Fibroblast of upper back skin (primary cell): Measurements from ENCODE around the gene GRIN1.

ENCODE experiments used
- DNase-seq: peaks from one replicate; pipeline ENCODE4 v3.0.0-alpha.2; 2013

GRIN1 gene

DNA sequence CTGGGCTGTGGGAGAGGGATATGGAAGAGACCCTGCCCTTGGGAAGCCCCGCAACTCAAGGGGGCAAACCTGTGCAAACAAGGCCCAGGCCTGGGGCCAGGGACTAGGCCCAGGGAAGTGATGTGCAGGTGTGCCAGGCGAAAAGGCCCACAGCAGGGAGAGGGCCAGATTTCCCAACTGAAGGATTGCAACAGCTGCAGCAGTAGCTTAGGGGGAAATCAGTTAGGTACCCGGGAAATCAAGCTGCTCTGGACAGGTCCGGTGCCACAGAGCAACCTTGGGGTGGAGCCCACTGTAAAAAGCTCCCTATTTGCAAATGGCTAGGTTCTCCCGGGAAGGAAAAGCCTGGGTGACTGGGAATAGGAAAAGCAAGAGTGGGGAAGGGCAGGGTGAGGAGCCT lies 10.4 kb downstream of the GRIN1 start:
- DNase-seq, result no peak

- no peak for DNase-seq
These were observed 11.1 kb downstream of the GRIN1 start for GRCh38 chr9:137149942-137150616.

- no peak for DNase-seq
These were observed 11.9 kb downstream of the GRIN1 start for GRCh38 chr9:137150617-137151457.

GRCh38 chr9:137152844-137153405 lies 14.0 kb downstream of the GRIN1 start:
- DNase-seq, result no peak

DNA sequence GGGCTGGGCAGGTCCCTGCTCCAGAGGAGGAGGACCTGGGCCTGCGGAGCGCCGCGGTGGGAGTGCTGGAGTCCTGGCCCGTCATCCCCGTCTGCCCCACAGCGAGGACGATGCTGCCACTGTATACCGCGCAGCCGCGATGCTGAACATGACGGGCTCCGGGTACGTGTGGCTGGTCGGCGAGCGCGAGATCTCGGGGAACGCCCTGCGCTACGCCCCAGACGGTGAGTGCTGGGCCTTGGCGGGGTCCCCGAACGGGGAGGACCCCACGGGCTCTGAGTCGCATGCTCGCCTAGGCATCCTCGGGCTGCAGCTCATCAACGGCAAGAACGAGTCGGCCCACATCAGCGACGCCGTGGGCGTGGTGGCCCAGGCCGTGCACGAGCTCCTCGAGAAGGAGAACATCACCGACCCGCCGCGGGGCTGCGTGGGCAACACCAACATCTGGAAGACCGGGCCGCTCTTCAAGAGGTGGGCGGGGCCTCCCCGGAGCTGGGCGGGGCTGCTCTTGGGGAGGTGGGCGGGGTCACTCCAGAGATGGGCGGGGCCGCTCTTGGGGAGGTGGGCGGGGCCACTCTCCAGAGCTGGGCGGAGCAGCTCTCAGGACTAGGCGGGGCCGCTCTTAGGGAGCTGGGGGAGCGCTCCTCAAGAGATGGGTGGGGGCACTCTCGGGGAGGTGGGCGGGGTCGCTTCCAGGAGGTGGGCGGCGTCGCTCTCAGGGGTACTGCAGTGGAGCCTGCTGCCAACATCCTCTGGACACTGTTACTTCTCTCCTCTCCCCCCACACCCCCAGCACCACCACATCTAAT lies 17.8 kb downstream of the GRIN1 start:
- DNase-seq, result peak; percentile 16

GRCh38 chr9:137157618-137158415 lies 18.9 kb downstream of the GRIN1 start:
- no peak for DNase-seq

DNA sequence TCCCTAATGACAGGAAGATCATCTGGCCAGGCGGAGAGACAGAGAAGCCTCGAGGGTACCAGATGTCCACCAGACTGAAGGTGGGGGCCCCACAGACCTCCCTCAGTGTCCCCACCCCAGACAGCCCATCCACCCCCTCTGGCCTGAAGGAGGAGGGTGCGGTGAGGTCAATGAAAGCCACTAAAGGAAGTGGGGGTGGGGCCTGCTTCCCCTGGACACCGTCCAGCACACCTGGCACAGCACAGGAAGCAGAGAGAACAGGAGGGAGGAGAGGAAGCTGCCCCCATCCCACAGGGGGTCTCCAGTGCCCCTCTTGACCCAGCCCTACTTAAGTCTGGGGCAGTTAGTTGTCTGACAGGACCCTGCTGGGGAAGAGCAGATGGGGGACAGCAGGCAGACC lies 19.7 kb downstream of the GRIN1 start:
- DNase-seq, result no peak

DNA sequence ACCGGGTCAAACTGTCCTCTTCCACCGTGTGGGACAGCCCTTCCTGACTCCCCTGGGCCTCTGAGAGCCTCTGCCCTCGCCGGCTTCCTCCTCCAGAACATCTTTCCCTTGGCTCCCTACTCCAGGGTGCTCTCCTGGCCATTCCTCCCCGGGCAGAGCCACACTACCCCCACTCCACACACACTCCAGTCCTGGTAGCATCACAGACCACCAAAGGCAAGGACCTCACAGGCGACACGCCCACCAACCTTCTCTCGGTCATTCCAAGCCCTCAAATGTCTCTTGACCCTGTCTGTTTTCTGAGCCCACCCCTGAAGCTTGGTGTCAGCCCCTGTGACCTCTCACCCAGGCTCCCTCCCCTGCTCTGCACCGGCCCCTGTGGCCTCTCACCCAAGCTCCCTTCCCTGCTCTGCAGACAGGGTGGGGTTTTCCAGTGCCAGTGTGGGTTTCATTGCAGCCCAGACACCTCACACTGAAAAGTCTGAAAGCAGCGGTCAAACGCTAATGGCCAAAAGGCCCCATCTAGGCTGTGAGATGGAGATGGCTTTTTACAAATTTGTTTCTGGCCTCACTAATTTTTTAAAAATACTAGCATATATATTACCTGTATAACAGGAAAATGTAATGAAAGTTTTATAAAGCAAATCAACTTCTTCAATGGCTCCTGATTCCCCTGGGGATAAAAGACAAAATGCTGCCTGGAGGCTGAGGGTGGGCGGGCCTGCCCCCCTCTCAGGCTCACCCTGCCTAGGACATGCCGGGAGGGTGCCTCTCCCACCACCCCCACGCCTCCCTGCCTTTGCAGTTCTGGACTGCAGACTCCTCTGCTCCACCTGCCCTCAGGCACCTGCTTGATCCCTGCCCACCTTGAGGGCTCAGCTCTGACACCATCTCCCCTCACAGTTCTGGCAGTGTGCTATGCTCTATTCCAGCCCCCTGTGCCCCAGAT lies 20.4 kb downstream of the GRIN1 start:
- no peak for DNase-seq

- no peak for DNase-seq
These were observed 21.1 kb downstream of the GRIN1 start for GRCh38 chr9:137160054-137160425.

GRCh38 chr9:137160716-137161557 lies 22.0 kb downstream of the GRIN1 start:
- no peak for DNase-seq

GRCh38 chr9:137161558-137162486 lies 22.9 kb downstream of the GRIN1 start:
- DNase-seq, result no peak

DNA sequence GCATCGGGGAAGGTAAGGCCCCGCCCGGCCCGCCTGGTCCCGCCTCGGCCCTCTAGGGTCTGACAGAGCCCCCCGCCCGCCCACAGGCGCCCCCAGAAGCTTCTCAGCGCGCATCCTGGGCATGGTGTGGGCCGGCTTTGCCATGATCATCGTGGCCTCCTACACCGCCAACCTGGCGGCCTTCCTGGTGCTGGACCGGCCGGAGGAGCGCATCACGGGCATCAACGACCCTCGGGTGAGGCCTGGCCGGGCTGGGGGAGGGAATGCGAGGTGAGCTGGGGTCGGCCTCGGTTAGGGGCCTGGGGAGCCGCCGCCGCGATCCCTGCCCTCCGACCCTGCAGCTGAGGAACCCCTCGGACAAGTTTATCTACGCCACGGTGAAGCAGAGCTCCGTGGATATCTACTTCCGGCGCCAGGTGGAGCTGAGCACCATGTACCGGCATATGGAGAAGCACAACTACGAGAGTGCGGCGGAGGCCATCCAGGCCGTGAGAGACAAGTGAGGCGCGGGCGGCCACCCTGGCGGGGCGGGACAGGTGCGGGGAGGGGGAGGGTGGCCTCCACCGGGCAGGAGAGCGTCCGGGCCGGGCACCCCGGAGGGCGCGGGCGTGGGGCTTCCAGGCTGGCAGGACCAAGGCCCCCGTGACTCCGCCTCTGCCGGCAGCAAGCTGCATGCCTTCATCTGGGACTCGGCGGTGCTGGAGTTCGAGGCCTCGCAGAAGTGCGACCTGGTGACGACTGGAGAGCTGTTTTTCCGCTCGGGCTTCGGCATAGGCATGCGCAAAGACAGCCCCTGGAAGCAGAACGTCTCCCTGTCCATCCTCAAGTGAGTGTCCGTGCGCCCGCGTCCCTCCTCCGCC lies 23.8 kb downstream of the GRIN1 start:
- no peak for DNase-seq

DNA sequence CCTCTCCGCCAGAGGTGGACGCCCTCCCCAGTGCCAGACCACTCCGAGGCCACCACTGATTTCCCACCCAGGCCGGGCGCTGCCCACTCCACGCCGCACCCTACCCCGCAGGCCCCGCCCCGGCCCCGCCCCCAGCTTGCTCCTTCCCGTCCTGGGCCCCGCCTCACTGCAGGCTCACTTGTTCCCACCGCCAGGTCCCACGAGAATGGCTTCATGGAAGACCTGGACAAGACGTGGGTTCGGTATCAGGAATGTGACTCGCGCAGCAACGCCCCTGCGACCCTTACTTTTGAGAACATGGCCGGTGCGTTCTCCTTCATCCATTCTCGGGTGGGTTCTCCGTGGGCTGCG lies 24.4 kb downstream of the GRIN1 start:
- no peak for DNase-seq

GRCh38 chr9:137163805-137164204 lies 24.9 kb downstream of the GRIN1 start:
- DNase-seq, result no peak

GRCh38 chr9:137164370-137165249 lies 25.7 kb downstream of the GRIN1 start:
- no peak for DNase-seq

DNA sequence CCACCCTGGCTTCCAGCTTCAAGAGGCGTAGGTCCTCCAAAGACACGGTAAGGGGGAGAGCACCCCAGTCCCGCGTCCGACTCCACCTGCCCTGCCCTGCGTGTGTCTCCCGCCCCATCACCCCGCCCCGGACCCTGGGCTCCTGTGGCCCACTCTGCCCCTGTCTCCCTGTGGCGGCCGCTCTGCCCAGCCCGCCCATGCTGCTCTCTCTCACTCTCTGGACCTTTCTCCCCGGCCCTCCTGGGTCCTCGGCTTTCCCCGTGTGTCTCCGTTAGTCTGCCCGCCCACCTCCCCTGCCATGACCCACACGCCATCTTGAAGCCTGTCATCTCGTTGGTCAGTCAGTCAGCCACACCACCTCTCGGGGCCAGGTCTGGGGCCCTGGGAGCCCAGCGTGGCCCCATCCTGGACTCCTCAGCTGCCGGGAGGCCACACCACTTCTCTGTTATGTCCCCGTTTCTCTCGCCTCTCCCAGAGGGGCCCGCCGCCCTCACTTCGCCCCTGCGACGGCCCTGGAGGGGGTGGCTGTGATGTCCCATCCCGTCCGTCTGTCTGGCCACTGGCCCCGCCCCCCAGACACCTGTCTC lies 26.4 kb downstream of the GRIN1 start:
- no peak for DNase-seq
